RPMI8226 (cell line): ENCODE measurements around the gene SUMF2.
"Not testable (repeated sequence)": the region's sequence is repeated elsewhere in the genome, so short reads cannot be mapped to it uniquely, and the experiment has no call there.

Experiments
- DNase-seq: peaks from one replicate; pipeline ENCODE4 v3.0.0-alpha.2; 2015

SUMF2 gene

GRCh38 chr7:56063500-56063881 lies 595 bp upstream of the SUMF2 start:
- no peak for DNase-seq

GRCh38 chr7:56066376-56066775 lies 2.3 kb downstream of the SUMF2 start:
- not testable (repeated sequence) for DNase-seq

- DNase-seq = peak; percentile 83
These were observed 10.3 kb downstream of the SUMF2 start for GRCh38 chr7:56074371-56074791.

GRCh38 chr7:56077681-56078080 lies 13.6 kb downstream of the SUMF2 start:
- no peak for DNase-seq

- DNase-seq = no peak
These were observed 14.1 kb downstream of the SUMF2 start for GRCh38 chr7:56078196-56078595.

GRCh38 chr7:56079450-56080185 lies 15.5 kb downstream of the SUMF2 start:
- no peak for DNase-seq

GRCh38 chr7:56080726-56081435 lies 16.8 kb downstream of the SUMF2 start:
- DNase-seq = not testable (repeated sequence)

- DNase-seq = no peak
These were observed 17.7 kb downstream of the SUMF2 start for GRCh38 chr7:56081626-56082340.

- DNase-seq = no peak
These were observed 19.2 kb downstream of the SUMF2 start for GRCh38 chr7:56083150-56083785.

- no peak for DNase-seq
These were observed 22.7 kb downstream of the SUMF2 start for GRCh38 chr7:56086761-56087160.

GRCh38 chr7:56087445-56087844 lies 23.4 kb downstream of the SUMF2 start:
- DNase-seq = no peak

GRCh38 chr7:56091591-56091990 lies 27.5 kb downstream of the SUMF2 start:
- no peak for DNase-seq

GRCh38 chr7:56092388-56092787 lies 28.3 kb downstream of the SUMF2 start:
- DNase-seq = not testable (repeated sequence)

- peak; percentile 74 for DNase-seq
These were observed 28.9 kb downstream of the SUMF2 start, which contains the start of gene PHKG1 for GRCh38 chr7:56092789-56093531. Gene PHKG1 (minus strand): TSS chr7:56092952. CDS start chr7:56088941, 4,011 bp downstream.

GRCh38 chr7:56097700-56098099 lies 33.6 kb downstream of the SUMF2 start:
- peak; percentile 95 for DNase-seq

- DNase-seq = peak; percentile 59
These were observed 34.3 kb downstream of the SUMF2 start for GRCh38 chr7:56098187-56099008.

GRCh38 chr7:56099653-56100052 lies 35.6 kb downstream of the SUMF2 start:
- DNase-seq = peak; percentile 49

- DNase-seq = not testable (repeated sequence)
These were observed 40.1 kb downstream of the SUMF2 start for GRCh38 chr7:56104138-56104537.

- DNase-seq = peak; percentile 79
These were observed 41.4 kb downstream of the SUMF2 start for GRCh38 chr7:56105508-56105907.

- peak; percentile 100 for DNase-seq
These were observed 42.3 kb downstream of the SUMF2 start, which contains the start of gene CHCHD2 for GRCh38 chr7:56106108-56107073. Gene CHCHD2 (minus strand): TSS chr7:56106476. CDS start chr7:56106413, 63 bp downstream.
